Measurements from ENCODE around the gene ARID1B.

DNA sequence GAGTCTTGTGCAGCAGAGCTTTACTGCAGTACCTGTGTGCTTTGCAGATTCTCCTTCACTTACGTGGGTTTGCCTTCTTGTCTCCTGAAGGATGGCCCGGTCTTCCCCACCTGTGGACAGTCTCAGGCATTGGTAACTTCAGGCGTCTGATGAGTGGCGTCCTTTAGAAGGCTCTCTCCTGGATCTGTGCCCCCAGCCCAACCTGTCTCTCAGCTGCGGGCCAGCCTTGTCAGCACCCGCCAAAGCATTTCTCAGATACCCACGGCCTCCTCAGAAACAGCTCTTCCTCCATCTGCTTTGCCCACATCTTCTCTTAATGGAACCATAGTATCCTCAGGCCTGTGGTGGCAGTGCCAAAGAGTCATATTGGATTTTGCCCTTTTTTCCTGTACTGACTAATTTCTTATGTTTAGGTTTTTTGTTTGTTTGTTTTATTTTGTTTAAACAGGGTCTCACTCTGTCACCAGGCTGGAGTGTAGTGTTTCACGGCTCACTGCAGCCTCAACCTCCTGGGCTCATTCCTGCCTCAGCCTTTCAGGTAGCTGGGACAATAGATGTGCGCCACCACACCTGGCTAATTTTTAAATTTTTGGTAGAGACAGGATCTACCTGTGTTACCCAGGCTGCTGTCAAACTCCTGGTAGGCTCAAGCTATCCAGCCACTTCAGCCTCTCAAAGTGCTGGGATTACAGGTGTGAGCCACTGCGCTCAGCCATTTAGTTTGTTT is 96.6 kb downstream of the ARID1B start:
- TF ChIP-seq, protein P1, sequence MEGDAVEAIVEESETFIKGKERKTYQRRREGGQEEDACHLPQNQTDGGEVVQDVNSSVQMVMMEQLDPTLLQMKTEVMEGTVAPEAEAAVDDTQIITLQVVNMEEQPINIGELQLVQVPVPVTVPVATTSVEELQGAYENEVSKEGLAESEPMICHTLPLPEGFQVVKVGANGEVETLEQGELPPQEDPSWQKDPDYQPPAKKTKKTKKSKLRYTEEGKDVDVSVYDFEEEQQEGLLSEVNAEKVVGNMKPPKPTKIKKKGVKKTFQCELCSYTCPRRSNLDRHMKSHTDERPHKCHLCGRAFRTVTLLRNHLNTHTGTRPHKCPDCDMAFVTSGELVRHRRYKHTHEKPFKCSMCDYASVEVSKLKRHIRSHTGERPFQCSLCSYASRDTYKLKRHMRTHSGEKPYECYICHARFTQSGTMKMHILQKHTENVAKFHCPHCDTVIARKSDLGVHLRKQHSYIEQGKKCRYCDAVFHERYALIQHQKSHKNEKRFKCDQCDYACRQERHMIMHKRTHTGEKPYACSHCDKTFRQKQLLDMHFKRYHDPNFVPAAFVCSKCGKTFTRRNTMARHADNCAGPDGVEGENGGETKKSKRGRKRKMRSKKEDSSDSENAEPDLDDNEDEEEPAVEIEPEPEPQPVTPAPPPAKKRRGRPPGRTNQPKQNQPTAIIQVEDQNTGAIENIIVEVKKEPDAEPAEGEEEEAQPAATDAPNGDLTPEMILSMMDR (IDR thresholded peaks at IDR 0.05): no peak
- TF ChIP-seq EZH2 (IDR thresholded peaks at IDR 0.05; ENCODE audit: borderline replicate concordance, insufficient read depth, low read depth, low read length, poor library complexity, severe bottlenecking): no peak
